Chondrocyte (in vitro differentiated cells): Measurements from ENCODE around the gene SUGCT. TPM values are rescaled to one million over a fixed set of nuclear protein-coding genes. Genes with fewer than 3 reads are reported as not detected.
A peak's percentile ranks its signal among the peaks of the same experiment; 100 is the strongest.

Source experiments
- DNase-seq: peaks from one replicate; pipeline ENCODE4 v3.0.0; 2021; ENCODE audit warnings: mixed read lengths, low spot score
- H3K27ac Mint-ChIP-seq: one replicate; pipeline ENCODE4 v1.8.0; 2021; ENCODE audit warnings: mild to moderate bottlenecking, moderate library complexity, mixed read lengths; ENCODE audit not compliant: unreplicated experiment
- H3K27me3 Mint-ChIP-seq: 2 replicates; pipeline ENCODE4 v1.8.0; 2021; ENCODE audit warnings: low read depth, mixed read lengths
- H3K36me3 Mint-ChIP-seq: 2 replicates; pipeline ENCODE4 v1.8.0; 2021; ENCODE audit warnings: low read depth, mixed read lengths
- H3K4me1 Mint-ChIP-seq: 2 replicates; pipeline ENCODE4 v1.8.0; 2021; ENCODE audit warnings: low read depth, mild to moderate bottlenecking, mixed read lengths
- H3K4me3 Mint-ChIP-seq: one replicate; pipeline ENCODE4 v1.8.0; 2021; ENCODE audit warnings: mild to moderate bottlenecking, moderate library complexity, mixed read lengths; ENCODE audit not compliant: unreplicated experiment
- H3K9me3 Mint-ChIP-seq: 2 replicates; pipeline ENCODE4 v1.8.0; 2021; ENCODE audit warnings: low read depth, mixed read lengths
- CTCF ChIP-seq: fragments of 200-600 bp; sonication (generic); IDR thresholded peaks from 2 replicates; pipeline ENCODE4 v1.5.0; 2021; ENCODE audit warnings: antibody characterized with exemption, mild to moderate bottlenecking, moderate library complexity
- total RNA-seq: library from RNA; stranded (reverse); gene quantifications from 3 replicates; pipeline ENCODE4 v1.2.1, GENCODE V29; 2021

SUGCT gene
- total RNA-seq, 1 donor from 2014 or later = 34.4 TPM

GRCh38 chr7:40698921-40699260, 564.1 kb downstream of the SUGCT start:
- TF ChIP-seq CTCF = no peak
- Mint-ChIP-seq H3K4me1 (peaks cover 49% of the 10 kb centered on the region), H3K27ac (no peak overlapping the region), H3K9me3 (peaks cover 4% of the 10 kb centered on the region), H3K27me3 (no peaks in the 10 kb centered on the region), H3K36me3 (no peaks in the 10 kb centered on the region), H3K4me3 (no peak overlapping the region)
- DNase-seq = no peak

GRCh38 chr7:40700653-40701421, 566.0 kb downstream of the SUGCT start:
- no peak for DNase-seq
- H3K9me3 Mint-ChIP-seq = peaks cover 4% of the 10 kb centered on the region
- peak; percentile 26 for TF ChIP-seq CTCF
- peaks cover 46% of the 10 kb centered on the region for H3K4me1 Mint-ChIP-seq
- no peak overlapping the region for H3K4me3 Mint-ChIP-seq
- peak overlapping the region; percentile 94 for H3K27ac Mint-ChIP-seq
- H3K27me3 Mint-ChIP-seq = no peaks in the 10 kb centered on the region
- H3K36me3 Mint-ChIP-seq = no peaks in the 10 kb centered on the region

- no peak for DNase-seq
- Mint-ChIP-seq H3K36me3 (no peaks in the 10 kb centered on the region), H3K27ac (peak overlapping the region; percentile 42), H3K9me3 (peaks cover 4% of the 10 kb centered on the region), H3K4me3 (no peak overlapping the region), H3K27me3 (no peaks in the 10 kb centered on the region), H3K4me1 (peaks cover 46% of the 10 kb centered on the region)
- TF ChIP-seq CTCF = no peak
Measured at GRCh38 chr7:40701836-40702551, 567.2 kb downstream of the SUGCT start.

- TF ChIP-seq CTCF = peak; percentile 26
- Mint-ChIP-seq H3K4me1 (peaks cover 31% of the 10 kb centered on the region), H3K9me3 (peaks cover 2% of the 10 kb centered on the region), H3K27me3 (no peaks in the 10 kb centered on the region), H3K4me3 (no peak overlapping the region), H3K36me3 (no peaks in the 10 kb centered on the region), H3K27ac (no peak overlapping the region)
- no peak for DNase-seq
Measured at GRCh38 chr7:40704172-40704571, 569.4 kb downstream of the SUGCT start.

- no peaks in the 10 kb centered on the region for H3K27me3 Mint-ChIP-seq
- peaks cover 2% of the 10 kb centered on the region for H3K9me3 Mint-ChIP-seq
- no peak overlapping the region for H3K27ac Mint-ChIP-seq
Measured at GRCh38 chr7:40706829-40707228, 572.0 kb downstream of the SUGCT start.

More at GRCh38 chr7:40706829-40707228, 572.0 kb downstream of the SUGCT start:
- H3K4me3 Mint-ChIP-seq = no peak overlapping the region
- peaks cover 16% of the 10 kb centered on the region for H3K4me1 Mint-ChIP-seq
- DNase-seq = no peak
- no peak for TF ChIP-seq CTCF
- peaks cover 4% of the 10 kb centered on the region for H3K36me3 Mint-ChIP-seq
